ENCODE data around the gene USP24.
"Not testable (repeated sequence)": the region's sequence is repeated elsewhere in the genome, so short reads cannot be mapped to it uniquely, and the experiment has no call there.

Gene USP24

DNA sequence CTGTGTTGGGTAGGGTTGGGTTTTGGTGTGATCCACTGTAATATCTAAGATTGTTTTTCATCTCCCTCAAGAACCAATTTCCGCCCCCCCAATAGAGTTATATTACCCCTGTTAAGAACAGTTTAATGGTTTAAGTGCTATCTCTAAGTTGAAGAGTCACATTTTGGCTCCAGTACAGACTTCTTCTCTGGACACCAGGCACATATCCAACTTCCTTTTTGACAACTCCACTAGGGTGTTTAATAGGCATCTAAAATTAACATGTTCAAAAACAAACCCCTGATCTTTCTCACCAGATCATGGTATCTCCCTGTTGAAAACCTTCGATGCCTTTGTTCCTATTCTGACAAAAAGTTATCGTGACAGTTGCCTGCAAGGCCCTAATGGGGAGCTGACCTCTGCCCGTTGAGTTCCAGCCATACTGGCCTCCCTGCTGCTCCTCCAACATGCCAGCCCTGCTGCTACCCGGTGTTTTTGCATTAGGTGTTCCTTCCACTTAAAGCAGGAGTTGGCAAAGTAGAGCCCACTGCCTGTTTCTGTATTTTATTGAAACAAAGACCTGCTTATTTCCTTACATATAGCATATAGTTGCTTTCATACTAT, 18.6 kb downstream of the USP24 start:
- no peak for DNase-seq (ENCODE audit: low spot score)

DNA sequence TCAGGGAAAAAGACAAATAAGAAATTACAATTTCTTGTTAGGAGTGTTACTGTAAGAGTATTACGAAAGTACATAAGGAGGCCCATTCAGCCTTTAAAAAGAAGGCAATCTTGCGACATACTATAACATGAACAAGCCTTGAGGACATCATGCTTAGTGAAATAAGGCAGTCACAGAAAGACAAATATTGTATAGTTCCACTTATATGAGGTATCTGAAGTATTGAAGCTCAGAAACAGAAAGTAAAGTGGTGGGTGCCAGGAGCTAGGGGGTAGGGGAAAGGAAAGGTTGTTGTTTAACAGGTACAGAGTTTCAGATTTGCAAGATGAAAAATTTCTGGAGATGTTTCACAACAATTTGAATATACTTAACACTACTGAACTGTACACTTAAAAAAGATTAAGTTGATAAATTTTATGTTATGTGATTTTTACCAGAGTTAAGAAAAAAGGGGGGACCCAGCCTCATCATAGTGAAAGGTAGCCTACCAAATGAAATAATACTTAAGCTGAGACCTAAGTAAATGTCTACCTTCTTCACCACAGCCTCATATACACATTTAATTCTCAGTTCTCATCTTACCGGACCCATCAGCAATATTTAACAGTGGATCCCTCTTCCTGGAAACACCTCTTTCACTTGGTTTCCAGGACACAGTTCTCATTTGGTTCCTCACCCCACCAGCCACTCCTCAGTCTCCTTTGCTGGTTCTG, 19.5 kb downstream of the USP24 start:
- no peak for DNase-seq (ENCODE audit: low spot score)

DNA sequence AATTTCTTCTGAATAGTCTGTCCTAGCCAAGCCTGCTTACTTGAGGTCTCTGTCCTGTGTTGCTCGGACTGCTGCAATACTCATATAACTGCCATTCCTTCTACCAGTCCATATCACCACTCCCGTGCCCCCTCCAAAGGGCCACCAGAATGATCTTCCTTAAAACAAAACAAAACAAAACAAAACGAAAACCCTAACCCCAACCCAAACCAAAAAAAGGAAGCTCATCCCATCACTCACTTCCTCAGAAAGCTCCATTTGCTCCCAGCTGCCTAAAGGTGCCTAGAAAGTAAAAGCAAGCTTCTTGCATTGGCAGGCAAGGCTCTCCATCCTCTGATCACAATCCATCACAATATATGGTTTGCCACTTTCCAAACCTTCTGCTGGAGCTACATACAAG, 20.3 kb downstream of the USP24 start:
- DNase-seq (ENCODE audit: low spot score): no peak

DNA sequence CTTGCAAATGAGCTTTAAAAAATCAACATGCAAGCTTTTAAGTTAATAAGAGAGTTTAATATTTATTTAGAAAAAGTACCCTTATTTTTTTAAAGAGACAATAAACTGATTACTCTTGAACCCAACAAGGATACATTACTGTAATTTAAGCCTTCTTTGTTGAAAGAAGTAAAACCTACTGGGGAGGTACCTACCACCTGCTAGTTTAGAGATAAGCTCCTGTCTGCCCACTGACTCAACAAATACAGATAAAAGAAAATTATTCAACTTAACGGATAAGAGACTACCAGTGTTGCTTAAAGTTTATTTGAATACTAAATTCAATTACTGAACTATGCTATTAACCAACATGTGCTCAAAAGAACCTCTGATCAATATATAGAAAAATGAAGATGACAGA, 23.1 kb downstream of the USP24 start:
- DNase-seq (ENCODE audit: low spot score): no peak

DNA sequence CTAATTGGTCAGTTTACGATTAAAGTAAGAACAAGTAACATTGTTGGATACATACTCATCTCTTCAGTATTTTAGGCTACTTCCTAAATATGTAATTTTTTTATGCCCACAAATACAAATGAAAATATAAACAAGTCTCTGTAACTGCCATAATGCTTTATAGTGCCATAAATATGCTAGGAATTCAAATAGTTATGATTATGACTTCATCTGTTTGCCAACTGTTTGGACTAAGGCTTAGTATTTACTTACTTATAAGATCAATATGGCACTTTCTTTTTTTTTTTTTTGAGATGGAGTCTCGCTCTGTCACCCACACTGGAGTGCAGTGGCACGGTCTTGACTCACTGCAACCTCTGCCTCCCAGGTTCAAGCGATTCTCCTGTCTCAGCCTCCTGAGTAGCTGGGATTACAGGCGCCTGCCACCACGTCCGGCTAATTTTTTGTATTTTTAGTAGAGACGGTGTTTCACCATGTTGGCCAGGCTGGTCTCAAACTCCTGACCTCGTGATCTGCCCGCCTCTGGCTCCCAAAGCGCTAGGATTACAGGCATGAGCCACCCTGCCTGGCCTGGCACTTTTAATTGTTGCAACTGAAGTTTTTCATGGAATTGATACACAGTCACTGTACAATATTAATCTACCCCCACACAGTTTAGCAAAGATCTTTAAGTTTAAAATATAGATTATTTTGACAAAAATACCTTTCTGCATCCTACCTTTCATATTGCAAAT, 23.8 kb downstream of the USP24 start:
- not testable (repeated sequence) for DNase-seq (ENCODE audit: low spot score)

DNA sequence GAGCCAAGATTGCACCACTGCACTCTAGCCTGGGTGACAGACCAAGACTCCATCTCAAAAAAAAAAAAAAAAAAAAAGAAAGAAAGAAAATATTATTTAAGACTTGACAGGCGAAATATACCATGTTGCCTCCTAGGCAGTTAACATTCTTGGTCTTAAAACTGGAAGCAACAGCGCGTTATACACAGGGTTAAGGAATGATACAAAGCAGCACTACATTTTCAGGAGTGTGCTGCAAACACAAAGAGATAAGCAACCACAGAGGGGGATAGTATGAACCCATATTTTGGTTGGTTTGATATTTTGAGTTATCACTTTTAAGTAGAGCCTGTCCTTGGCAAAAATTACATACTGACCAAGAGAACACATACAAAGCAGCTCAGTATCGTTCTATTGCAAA, 25.1 kb downstream of the USP24 start:
- no peak for DNase-seq (ENCODE audit: low spot score)

DNA sequence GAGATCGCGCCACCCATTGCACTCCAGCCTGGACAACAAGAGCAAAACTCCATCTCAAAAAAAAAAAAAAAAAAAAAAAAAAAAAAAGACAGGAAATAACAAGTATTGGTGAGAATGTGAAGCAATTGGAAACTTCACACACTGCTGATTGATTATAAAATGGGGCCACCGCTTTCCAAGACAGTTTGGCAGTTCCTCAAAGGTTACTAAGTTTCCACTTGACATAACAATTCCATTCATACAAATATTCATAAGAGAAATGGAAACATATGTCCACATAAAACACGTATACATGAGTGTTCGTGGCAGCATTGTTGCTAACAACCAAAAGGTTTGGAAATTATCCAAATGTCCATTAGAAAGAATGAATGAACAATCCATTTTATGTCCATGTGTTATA, 26.3 kb downstream of the USP24 start:
- DNase-seq (ENCODE audit: low spot score): no peak

DNA sequence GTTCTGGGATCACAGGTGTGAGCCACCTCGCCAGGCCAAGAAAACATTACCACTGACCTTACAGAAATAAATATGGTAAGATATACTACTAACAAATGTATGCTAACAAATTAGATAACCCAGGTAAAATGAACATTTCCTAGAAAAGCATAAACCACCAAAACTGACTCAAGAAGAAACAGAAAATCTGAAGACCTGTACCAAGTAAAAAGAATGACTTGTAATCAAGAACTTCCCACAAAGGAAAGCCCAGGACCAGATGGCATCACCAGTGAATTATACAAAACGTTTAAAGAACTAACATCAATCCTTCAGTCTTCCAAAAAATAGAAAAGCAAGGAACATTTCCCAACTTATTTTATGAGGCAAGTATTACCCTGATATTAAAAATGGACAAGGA, 29.3 kb downstream of the USP24 start:
- DNase-seq (ENCODE audit: low spot score): no peak

DNA sequence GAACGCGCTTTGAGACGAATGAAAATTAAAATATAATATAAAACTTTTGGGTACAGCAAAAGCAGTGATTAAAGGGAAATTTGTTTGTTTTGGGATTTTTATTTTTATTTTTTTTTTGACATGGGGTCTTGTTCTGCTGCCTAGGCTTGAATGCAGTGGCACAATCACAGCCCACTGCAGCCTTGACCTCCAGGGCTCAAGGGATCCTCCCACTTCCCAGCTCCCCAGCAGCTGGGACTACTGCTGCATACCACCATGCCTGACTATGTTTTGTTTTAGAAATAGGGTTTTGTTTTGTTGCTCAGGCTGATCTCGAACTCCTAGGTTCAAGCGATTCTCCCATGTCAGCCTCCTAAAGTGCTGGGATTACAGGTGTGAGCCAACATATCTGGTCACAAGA, 30.3 kb downstream of the USP24 start:
- DNase-seq (ENCODE audit: low spot score): no peak

DNA sequence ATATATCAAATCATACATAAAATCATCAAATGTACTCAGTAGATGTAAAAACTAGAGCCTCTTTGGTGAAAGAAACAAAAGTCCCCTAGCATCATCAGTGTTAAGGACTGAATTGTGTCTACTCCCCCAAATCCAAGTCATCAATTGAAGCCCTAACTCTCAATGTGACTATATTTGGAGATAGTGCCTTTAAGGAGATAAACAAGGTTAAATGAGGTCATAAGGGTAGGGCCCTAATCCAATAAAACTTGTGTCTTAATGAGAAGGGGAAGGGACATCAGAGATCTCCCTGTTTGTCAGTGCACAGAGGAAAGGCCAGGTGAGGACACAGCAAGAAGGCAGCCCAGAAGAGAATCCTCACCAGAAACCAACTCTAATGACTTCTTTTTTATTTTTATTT, 33.5 kb downstream of the USP24 start:
- no peak for DNase-seq (ENCODE audit: low spot score)

DNA sequence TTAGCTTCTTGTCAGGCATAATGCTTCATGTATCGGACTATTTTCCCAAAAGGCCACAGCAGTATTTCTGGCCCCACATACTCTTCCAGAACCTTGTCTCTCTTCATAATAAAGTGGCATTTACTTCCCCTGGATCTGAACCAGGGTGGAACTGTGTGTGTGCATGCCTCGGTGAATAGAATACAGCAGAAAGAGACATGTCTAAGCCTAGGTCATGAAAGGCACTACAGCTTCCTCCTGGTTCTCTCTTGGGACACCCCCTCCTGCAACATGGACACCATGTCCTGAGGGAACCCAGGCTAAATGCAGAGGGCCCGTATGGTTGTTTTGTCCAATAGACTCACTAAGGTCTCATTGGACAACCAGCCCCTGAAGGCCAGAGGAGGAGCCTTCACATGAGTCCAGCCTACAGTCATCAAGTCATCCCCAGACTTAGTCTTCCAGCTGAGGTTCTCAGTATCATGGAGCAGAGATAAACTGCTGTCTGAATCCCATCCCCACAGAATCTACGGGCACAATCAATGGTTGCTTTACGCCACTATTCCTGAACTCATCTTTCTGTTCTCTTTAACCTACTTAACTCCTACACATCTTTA, 35.0 kb downstream of the USP24 start:
- no peak for DNase-seq (ENCODE audit: low spot score)

DNA sequence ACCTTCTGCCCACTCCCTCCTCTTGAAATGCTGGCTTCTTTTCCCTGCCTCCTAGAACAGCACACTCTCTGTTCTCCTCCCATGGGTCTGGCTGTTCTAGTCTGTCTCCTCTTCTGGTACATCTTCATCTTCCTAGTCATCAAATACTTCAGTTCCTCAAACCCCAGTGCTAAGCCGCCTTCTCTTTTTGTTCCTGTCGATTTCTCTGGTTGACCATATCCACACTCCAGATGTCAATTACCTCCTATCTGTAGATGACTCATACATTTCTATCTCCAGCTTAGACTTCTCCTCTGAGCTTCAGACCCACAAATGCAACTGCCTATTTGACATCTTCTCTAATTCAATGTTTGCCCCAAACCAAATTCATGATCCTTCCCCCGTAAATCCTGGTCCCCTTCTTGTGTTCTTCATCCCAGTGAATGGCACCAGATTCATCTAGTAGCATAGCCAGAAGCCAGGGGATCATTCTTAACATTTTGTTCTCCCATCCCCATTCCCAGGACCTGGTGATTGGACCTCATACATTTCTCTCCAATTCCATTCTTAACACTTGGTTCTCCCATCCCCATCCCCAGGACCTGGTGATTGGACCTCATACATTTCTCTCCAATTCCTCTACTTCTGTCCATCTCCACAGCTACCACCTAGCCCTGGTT, 35.9 kb downstream of the USP24 start:
- DNase-seq (ENCODE audit: low spot score): no peak

DNA sequence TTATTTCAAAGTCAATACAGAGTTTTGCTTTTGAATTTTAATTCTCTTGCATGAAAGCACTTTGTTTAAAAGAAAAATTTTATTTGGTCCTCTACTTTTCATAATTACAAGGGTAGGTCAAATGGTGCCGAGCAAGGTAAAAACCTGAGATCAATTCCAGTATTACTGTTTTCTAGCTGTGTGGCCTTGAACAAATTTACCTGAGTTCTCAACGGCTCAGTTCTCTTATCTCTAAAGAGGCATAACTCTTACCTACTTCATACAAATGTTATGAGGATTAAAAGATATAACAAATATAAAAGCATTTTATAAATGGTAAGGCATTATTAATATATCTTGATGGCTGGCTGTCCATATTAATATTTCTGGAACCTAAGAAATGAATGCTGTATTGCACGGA, 42.5 kb downstream of the USP24 start:
- no peak for DNase-seq (ENCODE audit: low spot score)

DNA sequence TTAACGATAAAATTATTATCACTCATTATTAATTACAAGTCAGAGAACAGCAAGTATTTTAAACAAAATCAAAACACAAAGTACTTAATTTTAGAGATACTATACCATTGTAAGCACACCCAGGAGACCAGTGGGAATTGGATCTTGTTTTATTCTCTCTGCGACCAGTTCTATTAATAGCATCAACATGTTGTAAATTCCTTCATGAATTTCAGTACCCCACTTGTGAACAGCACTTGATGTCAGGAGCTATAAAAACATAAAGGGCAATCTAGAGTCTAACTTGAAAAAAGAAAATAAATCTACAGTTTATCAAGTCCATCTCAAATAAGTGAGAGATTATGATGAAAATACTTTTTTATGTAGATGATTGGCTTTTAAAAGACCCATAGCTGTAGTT, 42.9 kb downstream of the USP24 start:
- no peak for DNase-seq (ENCODE audit: low spot score)

DNA sequence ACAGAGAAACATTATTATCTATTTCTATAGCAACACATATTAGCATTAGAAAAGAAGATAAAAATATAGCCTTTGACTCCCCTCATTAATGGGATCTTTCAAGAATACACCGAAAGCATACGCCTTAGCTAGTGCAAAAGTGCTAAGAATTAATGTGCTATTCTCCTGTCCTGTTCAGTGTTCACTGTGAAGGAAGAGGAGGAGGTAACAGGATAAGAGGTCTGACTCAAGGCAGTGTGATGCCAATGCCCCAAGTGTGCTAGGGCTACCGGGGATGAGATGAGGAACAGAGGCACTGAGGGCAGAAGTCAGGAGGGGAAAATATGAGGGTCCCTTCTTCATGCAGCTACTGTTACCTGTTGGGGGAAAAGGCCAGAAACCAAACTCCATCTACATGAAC, 43.5 kb downstream of the USP24 start:
- DNase-seq (ENCODE audit: low spot score): no peak

DNA sequence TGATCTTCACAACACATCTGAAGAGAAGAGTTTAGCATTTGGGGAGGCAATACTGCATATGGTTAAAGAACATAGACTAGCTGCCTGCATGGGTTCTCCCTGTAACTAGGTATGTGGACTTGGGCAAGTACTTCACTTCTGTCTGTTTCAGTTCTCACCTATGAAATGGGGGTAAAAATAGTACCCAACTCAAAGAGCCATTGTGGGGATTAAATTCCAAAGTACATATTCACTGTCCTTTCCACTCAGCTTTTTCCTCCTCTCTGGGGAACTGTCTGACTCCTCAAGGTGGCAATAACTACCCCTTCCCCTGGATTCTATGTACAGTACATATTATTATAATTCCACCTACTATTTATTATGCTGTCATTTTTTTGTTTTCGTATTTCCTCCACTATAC, 44.7 kb downstream of the USP24 start:
- no peak for DNase-seq (ENCODE audit: low spot score)

DNA sequence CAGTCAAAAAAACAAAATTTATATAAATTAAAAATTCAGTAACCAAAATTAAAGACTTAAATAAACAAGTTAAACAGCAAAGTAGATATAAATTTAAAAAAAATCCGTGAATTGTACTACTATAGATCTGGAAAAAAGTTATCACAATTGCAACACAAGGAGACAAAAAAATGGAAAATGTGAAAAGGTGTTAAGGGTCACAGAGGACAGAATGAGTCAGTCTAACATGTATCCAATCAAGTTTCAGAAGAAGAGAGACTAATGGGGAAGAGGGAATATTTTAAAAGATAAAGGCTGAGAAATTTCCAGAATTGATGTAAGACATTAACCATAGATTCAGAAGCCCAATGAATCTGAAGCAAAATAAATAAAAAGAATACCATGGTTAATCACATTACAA, 46.0 kb downstream of the USP24 start:
- DNase-seq (ENCODE audit: low spot score): no peak

DNA sequence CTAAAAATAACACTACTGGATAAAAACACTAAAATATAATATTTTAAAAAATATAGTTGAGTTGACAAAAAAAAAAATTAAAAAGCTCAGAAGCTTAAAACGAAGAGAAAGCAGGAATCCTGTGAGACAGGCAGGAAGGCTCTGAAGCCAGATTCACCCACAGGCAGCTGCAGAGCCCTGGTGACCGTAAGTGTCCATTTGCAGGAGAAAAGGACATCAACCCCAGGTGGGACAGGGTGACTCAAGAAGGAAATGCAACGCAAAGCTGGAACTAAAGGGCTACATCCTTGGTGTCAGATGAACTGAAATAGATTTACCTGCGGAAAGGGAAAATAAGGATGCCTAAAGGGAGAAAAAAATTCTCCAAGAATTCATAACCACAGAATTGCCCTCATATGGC, 46.8 kb downstream of the USP24 start:
- DNase-seq (ENCODE audit: low spot score): no peak

DNA sequence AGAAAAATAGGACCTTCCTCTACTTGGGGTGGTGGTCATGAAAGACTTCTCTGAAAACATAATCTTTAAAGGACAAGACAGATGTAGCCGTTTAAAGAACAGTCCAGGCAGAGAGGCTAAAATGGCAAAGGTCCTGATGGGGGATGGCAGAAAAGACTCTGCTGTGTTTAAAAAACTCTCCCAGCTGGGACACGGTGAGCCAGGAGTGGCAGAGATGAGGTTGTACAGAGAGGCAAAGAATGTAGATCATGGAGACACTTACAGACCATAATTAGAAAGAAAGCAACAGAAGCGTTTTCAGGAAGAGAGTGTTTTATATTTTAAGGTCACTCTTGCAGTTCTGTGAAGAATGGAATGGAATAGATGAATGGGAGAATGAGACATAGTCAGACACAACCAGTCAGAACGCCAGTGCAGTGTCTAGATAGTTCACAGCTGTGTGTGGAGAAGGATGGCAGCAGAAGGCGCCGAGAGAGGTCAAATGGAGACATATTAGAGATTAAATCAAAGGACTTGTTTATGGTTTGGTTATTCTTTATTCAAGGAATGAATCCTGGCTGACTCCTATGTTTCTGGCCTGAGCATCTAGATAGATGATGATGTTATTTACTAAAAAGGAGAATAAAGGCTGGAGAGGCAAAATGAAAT, 47.8 kb downstream of the USP24 start:
- DNase-seq (ENCODE audit: low spot score): no peak

DNA sequence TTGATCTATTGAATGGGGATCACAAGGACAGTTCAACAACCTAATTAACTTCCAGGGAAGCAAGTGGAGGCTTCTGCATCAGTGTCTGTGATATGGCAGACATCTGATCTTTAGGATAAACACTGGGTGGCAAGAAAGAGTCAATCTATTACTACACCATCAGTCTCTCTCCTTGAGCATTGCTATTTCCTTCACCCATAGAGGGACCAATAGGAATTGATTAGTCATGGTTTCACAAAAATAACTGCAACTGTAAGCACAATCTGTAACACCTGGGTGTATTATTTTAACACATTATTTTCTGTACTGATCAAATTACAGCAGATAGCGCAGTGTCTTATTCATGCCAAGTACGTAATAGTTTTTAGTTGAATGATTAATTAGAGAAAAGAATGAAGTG, 50.3 kb downstream of the USP24 start:
- DNase-seq (ENCODE audit: low spot score): no peak

DNA sequence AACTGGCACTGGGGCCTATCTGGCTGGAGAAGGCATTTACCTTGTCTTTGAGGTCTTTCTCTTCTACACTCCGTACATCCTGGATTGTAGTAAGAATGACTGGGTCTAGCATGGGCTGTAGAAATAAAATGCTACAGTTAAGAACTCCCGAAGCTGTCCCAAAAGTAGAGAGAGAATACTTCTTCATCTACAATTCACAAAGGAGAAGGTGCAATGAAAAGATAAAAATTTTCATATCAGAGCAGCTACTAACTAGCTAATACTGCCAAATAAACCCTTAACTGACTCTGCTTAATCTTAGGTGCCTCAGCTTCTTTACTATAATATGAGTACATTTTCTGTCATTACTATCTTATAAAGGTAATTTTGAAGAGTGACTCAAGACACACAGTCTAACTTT, 55.6 kb downstream of the USP24 start:
- DNase-seq (ENCODE audit: low spot score): no peak

DNA sequence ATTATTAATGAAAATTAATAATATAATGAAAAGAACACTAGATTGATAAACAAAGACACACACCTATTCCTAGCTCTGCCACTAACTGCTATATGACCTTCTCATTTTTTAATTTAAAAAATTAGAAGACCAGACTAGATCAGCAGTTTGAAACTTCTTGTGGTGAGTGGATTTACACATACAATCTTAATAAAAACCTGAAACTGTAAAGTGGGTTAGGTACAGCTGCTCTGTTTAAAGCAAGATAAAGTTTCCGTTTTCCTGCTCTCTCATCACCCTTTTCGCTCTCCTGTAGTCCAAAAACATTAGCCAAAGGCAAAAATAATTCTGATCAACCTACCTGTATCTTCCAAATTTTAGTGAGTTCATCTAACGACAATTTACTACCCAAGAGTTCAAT, 58.6 kb downstream of the USP24 start:
- DNase-seq (ENCODE audit: low spot score): no peak

Data from putamen (tissue), 1 donor.